Testis (tissue), 2 donors: ENCODE data around the gene IFIT1.

ENCODE experiments used
- CTCF ChIP-seq, 3 experiments: fragments of 450-650 bp in 2 of 3; fragments of 200-600 bp in 1 of 3; sonication (generic) in 1 of 3; IDR thresholded peaks; one replicate each; pipeline ENCODE4 v1.5.1; 2016 to 2019; ENCODE audit warnings: antibody characterized with exemption in 3 of 3, mild to moderate bottlenecking in 2 of 3, moderate library complexity in 1 of 3
- POLR2A ChIP-seq: fragments of 450-650 bp; IDR thresholded peaks from one replicate; pipeline ENCODE4 v1.6.1; 2017; ENCODE audit warnings: antibody characterized with exemption, mild to moderate bottlenecking, moderate library complexity

GRCh38 chr10:89379103-89379502 lies 13.3 kb upstream of the IFIT1 start:
- TF ChIP-seq CTCF (IDR thresholded peaks at IDR 0.05): no peak
- TF ChIP-seq POLR2A: no peak
